ENCODE results near the gene SERPINB6. TPM values are rescaled to one million over a fixed set of nuclear protein-coding genes. Genes with fewer than 3 reads are reported as not detected.
A peak's percentile ranks its signal among the peaks of the same experiment; 100 is the strongest.

SERPINB6 gene
- total and polyA plus RNA-seq, 9 of the 15 experiments (the other 6 are each of a cell fraction or from before 2014, with no cell fraction given): 86.6 to 211 (median 143) TPM

DNA sequence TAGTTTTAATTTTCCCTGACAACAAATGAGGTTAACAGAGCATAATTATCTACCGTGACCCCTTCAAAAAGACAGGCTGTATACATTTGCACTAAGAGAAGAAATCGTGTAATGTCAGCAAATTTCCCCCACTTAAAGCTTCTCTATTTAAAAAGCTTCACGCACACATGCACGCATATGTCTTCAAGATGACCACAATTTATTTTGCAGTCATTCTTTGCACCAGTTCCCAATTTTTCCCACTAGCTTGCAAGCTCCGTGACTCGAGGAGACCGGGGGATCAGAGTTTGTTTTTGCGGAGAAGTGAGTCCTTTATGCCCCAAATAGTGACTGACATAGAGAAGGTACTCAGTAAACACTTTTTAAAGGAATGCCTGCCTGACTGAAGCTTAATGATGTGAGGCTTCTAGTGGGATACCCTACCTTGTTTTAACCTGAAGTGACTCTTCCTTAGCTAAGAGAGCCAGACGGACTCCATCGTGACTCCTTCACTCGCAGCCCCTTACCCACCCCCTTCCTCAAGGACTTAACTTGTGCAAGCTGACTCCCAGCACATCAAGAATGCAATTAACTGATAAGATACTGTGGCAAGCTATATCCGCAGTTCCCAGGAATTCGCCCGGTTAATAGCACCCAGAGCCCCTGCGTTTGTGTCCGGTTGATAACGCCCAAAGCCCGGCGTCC, 19.0 kb upstream of the SERPINB6 start (continued):
- TF ChIP-seq, protein P1, sequence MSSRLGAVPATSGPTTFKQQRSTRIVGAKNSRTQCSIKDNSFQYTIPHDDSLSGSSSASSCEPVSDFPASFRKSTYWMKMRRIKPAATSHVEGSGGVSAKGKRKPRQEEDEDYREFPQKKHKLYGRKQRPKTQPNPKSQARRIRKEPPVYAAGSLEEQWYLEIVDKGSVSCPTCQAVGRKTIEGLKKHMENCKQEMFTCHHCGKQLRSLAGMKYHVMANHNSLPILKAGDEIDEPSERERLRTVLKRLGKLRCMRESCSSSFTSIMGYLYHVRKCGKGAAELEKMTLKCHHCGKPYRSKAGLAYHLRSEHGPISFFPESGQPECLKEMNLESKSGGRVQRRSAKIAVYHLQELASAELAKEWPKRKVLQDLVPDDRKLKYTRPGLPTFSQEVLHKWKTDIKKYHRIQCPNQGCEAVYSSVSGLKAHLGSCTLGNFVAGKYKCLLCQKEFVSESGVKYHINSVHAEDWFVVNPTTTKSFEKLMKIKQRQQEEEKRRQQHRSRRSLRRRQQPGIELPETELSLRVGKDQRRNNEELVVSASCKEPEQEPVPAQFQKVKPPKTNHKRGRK (tag; IDR thresholded peaks at IDR 0.05): no peak
- peak; percentile 94 for TF ChIP-seq ERF (CRISPR knock-in tag; IDR thresholded peaks at IDR 0.05)
- peak; percentile 86; the same call in 1 of the 2 replicates for TF ChIP-seq CC2D1A (IDR thresholded peaks at IDR 0.05)
- TF ChIP-seq KLF10 (CRISPR knock-in tag; IDR thresholded peaks at IDR 0.05): 0 out of 2 replicates have a peak, but pooled peaks have one; percentile 36
- TF ChIP-seq, protein P2, sequence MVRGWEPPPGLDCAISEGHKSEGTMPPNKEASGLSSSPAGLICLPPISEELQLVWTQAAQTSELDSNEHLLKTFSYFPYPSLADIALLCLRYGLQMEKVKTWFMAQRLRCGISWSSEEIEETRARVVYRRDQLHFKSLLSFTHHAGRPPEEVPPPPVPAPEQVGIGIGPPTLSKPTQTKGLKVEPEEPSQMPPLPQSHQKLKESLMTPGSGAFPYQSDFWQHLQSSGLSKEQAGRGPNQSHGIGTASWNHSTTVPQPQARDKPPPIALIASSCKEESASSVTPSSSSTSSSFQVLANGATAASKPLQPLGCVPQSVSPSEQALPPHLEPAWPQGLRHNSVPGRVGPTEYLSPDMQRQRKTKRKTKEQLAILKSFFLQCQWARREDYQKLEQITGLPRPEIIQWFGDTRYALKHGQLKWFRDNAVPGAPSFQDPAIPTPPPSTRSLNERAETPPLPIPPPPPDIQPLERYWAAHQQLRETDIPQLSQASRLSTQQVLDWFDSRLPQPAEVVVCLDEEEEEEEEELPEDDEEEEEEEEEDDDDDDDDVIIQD (CRISPR knock-in tag; IDR thresholded peaks at IDR 0.05): no peak
- TF ChIP-seq DNMT1 (IDR thresholded peaks at IDR 0.05): no peak; the same call in 1 of the 2 replicates
- peak; percentile 84 for TF ChIP-seq SMAD3 (CRISPR knock-in tag; conservative IDR thresholded peaks at IDR 0.05)
- TF ChIP-seq ZSCAN32 (CRISPR knock-in tag; IDR thresholded peaks at IDR 0.05): peak; percentile 71; the same call in 1 of the 2 replicates
- TF ChIP-seq, protein P3, sequence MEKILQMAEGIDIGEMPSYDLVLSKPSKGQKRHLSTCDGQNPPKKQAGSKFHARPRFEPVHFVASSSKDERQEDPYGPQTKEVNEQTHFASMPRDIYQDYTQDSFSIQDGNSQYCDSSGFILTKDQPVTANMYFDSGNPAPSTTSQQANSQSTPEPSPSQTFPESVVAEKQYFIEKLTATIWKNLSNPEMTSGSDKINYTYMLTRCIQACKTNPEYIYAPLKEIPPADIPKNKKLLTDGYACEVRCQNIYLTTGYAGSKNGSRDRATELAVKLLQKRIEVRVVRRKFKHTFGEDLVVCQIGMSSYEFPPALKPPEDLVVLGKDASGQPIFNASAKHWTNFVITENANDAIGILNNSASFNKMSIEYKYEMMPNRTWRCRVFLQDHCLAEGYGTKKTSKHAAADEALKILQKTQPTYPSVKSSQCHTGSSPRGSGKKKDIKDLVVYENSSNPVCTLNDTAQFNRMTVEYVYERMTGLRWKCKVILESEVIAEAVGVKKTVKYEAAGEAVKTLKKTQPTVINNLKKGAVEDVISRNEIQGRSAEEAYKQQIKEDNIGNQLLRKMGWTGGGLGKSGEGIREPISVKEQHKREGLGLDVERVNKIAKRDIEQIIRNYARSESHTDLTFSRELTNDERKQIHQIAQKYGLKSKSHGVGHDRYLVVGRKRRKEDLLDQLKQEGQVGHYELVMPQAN (IDR thresholded peaks at IDR 0.05; ENCODE audit: borderline replicate concordance): no peak
- no peak for TF ChIP-seq NCOA6 (IDR thresholded peaks at IDR 0.05)
- peak; percentile 93 for TF ChIP-seq CHD1 (IDR thresholded peaks at IDR 0.05; ENCODE audit: low read length)
- peak; percentile 94 for TF ChIP-seq OTX1 (CRISPR knock-in tag; IDR thresholded peaks at IDR 0.05)
- peak; percentile 77; the same call in 1 of the 2 replicates for TF ChIP-seq ZEB2 (IDR thresholded peaks at IDR 0.05)
- TF ChIP-seq BRD4 (IDR thresholded peaks at IDR 0.05): peak; percentile 76; the same call in 1 of the 2 replicates
- TF ChIP-seq PTTG1 (tag; IDR thresholded peaks at IDR 0.05; ENCODE audit: low read depth): peak; percentile 52; the same call in 1 of the 2 replicates
- TF ChIP-seq HMGN3 (IDR thresholded peaks at IDR 0.05; ENCODE audit: borderline replicate concordance, extremely low read depth, insufficient read length, low read depth, low read length): peak; percentile 55
- TF ChIP-seq TCFL5 (CRISPR knock-in tag; conservative IDR thresholded peaks at IDR 0.05): peak; percentile 85
- TF ChIP-seq, protein P4, sequence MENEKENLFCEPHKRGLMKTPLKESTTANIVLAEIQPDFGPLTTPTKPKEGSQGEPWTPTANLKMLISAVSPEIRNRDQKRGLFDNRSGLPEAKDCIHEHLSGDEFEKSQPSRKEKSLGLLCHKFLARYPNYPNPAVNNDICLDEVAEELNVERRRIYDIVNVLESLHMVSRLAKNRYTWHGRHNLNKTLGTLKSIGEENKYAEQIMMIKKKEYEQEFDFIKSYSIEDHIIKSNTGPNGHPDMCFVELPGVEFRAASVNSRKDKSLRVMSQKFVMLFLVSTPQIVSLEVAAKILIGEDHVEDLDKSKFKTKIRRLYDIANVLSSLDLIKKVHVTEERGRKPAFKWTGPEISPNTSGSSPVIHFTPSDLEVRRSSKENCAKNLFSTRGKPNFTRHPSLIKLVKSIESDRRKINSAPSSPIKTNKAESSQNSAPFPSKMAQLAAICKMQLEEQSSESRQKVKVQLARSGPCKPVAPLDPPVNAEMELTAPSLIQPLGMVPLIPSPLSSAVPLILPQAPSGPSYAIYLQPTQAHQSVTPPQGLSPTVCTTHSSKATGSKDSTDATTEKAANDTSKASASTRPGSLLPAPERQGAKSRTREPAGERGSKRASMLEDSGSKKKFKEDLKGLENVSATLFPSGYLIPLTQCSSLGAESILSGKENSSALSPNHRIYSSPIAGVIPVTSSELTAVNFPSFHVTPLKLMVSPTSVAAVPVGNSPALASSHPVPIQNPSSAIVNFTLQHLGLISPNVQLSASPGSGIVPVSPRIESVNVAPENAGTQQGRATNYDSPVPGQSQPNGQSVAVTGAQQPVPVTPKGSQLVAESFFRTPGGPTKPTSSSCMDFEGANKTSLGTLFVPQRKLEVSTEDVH (IDR thresholded peaks at IDR 0.05; ENCODE audit: low read depth, partially characterized antibody): no peak
- no peak for TF ChIP-seq ETV6 (IDR thresholded peaks at IDR 0.05; ENCODE audit: borderline replicate concordance in 1 of 2, low read depth in 2 of 2, low read length in 1 of 2)
- TF ChIP-seq ETV6 (CRISPR knock-in tag; IDR thresholded peaks at IDR 0.05; ENCODE audit: borderline replicate concordance): no peak
- peak; percentile 26; the same call in 1 of the 2 replicates for TF ChIP-seq RHOXF2B (CRISPR knock-in tag; conservative IDR thresholded peaks at IDR 0.05)
- TF ChIP-seq CTBP1 (IDR thresholded peaks at IDR 0.05; ENCODE audit: borderline replicate concordance): peak; percentile 77

Measured in K562 (cell line).